ENCODE measurements around the gene GLTPD2. TPM values are rescaled to one million over a fixed set of nuclear protein-coding genes. Genes with fewer than 3 reads are reported as not detected.
A peak's percentile ranks its signal among the peaks of the same experiment; 100 is the strongest.
"Not testable (repeated sequence)": the region's sequence is repeated elsewhere in the genome, so short reads cannot be mapped to it uniquely, and the experiment has no call there.

The GLTPD2 gene
- total RNA-seq, 1 donor: not detected

DNA sequence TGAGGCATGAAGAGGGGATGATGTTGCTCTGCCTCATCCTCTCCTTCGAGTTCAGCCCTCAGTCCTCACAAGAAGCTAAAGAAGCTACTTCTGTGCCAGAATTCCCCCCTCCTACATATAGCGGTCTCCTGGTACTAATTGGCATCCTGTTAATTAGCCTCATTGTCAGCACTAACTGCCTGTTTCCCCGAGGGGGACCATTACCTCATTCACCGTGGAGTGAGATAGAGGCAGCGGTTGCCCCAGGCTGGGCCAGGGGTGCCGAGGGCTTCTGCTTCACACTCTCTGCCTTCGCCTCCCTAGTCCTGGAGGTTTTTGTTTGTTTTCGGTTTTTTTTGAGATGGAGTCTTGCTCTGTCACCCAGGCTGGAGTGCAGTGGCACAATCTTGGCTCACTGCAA, 38.6 kb downstream of the GLTPD2 start:
- Histone ChIP-seq H4K20me1 (ENCODE audit: insufficient read depth, low read length) (no peaks in the 10 kb centered on the region), H3K9me3 (ENCODE audit: low read depth, low read length) (no peaks in the 10 kb centered on the region), H3K79me2 (ENCODE audit: insufficient read depth, low read length) (no peaks in the 10 kb centered on the region), H3K27ac (ENCODE audit: low read depth, low read length) (no peak overlapping the region), H3K27me3 (ENCODE audit: insufficient read depth, low read length) (no peaks in the 10 kb centered on the region), H2AFZ (ENCODE audit: low read length) (no peak overlapping the region), H3K4me1 (ENCODE audit: insufficient read depth, low read length) (no peaks in the 10 kb centered on the region), H3K4me3 (ENCODE audit: insufficient read depth, low read length) (no peak overlapping the region), H3K36me3 (ENCODE audit: insufficient read depth, low read length) (no peaks in the 10 kb centered on the region), H3K4me2 (ENCODE audit: insufficient read depth, low read length) (no peak overlapping the region)
- DNase-seq (ENCODE audit: insufficient read length, low spot score, missing footprints): peak; percentile 3
- TF ChIP-seq CTCF (IDR thresholded peaks at IDR 0.05; ENCODE audit: extremely low read depth, low read depth, low read length): no peak

DNA sequence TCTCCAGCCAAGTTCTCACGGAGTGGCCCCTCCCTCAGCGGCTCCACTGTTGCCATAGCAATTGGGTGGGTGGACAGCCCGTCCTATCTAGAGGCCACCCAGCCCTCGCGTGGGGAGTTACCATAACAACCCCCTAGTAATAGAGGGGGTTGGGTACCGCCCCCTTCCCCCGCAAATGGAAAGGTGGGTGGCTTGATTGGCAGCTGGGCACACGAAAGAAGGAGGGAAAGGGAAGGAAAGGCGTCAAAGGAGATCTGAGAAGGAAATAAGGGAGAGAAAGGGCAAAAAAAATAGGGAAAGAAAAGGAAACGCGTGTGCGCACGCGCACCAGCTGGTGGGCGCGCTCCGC, 44.0 kb downstream of the GLTPD2 start:
- Histone ChIP-seq H3K79me2 (ENCODE audit: insufficient read depth, low read length) (peaks cover 45% of the 10 kb centered on the region), H3K4me2 (ENCODE audit: insufficient read depth, low read length) (peak overlapping the region; percentile 100), H2AFZ (ENCODE audit: low read length) (peak overlapping the region; percentile 86), H4K20me1 (ENCODE audit: insufficient read depth, low read length) (peaks cover 27% of the 10 kb centered on the region), H3K4me1 (ENCODE audit: insufficient read depth, low read length) (peaks cover 11% of the 10 kb centered on the region), H3K4me3 (ENCODE audit: insufficient read depth, low read length) (peak overlapping the region; percentile 93), H3K27ac (ENCODE audit: low read depth, low read length) (peak overlapping the region; percentile 85)
- not testable (repeated sequence) for DNase-seq (ENCODE audit: insufficient read length, low spot score, missing footprints); H3K27me3 ChIP-seq (ENCODE audit: insufficient read depth, low read length); H3K36me3 ChIP-seq (ENCODE audit: insufficient read depth, low read length); H3K9me3 ChIP-seq (ENCODE audit: low read depth, low read length)

- H3K9me3 ChIP-seq (ENCODE audit: low read depth, low read length): no peaks in the 10 kb centered on the region
- peaks cover 2% of the 10 kb centered on the region for H3K36me3 ChIP-seq (ENCODE audit: insufficient read depth, low read length)
- H3K4me2 ChIP-seq (ENCODE audit: insufficient read depth, low read length): peak within 1 kb of the TSS; percentile 100
- peak within 1 kb of the TSS; percentile 93 for H3K4me3 ChIP-seq (ENCODE audit: insufficient read depth, low read length)
- H3K4me1 ChIP-seq (ENCODE audit: insufficient read depth, low read length): peaks cover 11% of the 10 kb centered on the region
- peak; percentile 99 for DNase-seq (ENCODE audit: insufficient read length, low spot score, missing footprints)
- H3K27me3 ChIP-seq (ENCODE audit: insufficient read depth, low read length): no peaks in the 10 kb centered on the region
- peaks cover 32% of the 10 kb centered on the region for H4K20me1 ChIP-seq (ENCODE audit: insufficient read depth, low read length)
- peak within 1 kb of the TSS; percentile 85 for H3K27ac ChIP-seq (ENCODE audit: low read depth, low read length)
- no peak for TF ChIP-seq CTCF (IDR thresholded peaks at IDR 0.05; ENCODE audit: extremely low read depth, low read depth, low read length)
- H2AFZ ChIP-seq (ENCODE audit: low read length): peak within 1 kb of the TSS; percentile 87
- H3K79me2 ChIP-seq (ENCODE audit: insufficient read depth, low read length): peaks cover 51% of the 10 kb centered on the region
Observed at GRCh38 chr17:4833178-4833940, 44.6 kb downstream of the GLTPD2 start, which contains the start of gene MINK1. Gene MINK1 (plus strand): TSS chr17:4833340. CDS start chr17:4833584, 244 bp downstream.

- H3K27me3 ChIP-seq (ENCODE audit: insufficient read depth, low read length): no peaks in the 10 kb centered on the region
- no peak for TF ChIP-seq CTCF (IDR thresholded peaks at IDR 0.05; ENCODE audit: extremely low read depth, low read depth, low read length)
- DNase-seq (ENCODE audit: insufficient read length, low spot score, missing footprints): peak; percentile 81
- peaks cover 2% of the 10 kb centered on the region for H3K36me3 ChIP-seq (ENCODE audit: insufficient read depth, low read length)
- H3K9me3 ChIP-seq (ENCODE audit: low read depth, low read length): no peaks in the 10 kb centered on the region
- H3K4me3 ChIP-seq (ENCODE audit: insufficient read depth, low read length): peak overlapping the region; percentile 93
- H3K4me2 ChIP-seq (ENCODE audit: insufficient read depth, low read length): peak overlapping the region; percentile 100
- H4K20me1 ChIP-seq (ENCODE audit: insufficient read depth, low read length): peaks cover 37% of the 10 kb centered on the region
- H3K4me1 ChIP-seq (ENCODE audit: insufficient read depth, low read length): peaks cover 11% of the 10 kb centered on the region
- H2AFZ ChIP-seq (ENCODE audit: low read length): peak overlapping the region; percentile 87
- peak overlapping the region; percentile 85 for H3K27ac ChIP-seq (ENCODE audit: low read depth, low read length)
- peaks cover 56% of the 10 kb centered on the region for H3K79me2 ChIP-seq (ENCODE audit: insufficient read depth, low read length)
Observed at GRCh38 chr17:4833941-4834680, 45.3 kb downstream of the GLTPD2 start.

Measured in osteoblast (primary cell).